Measurements from ENCODE around the gene TMEM8B.

- TF ChIP-seq CTCF (conservative IDR thresholded peaks at IDR 0.05) (no peak), EZH2 (IDR thresholded peaks at IDR 0.05; ENCODE audit: low read depth) (no peak)
Measured at GRCh38 chr9:35832814-35833213, 3.8 kb downstream of the TMEM8B start.
